ENCODE measurements around the gene CDC14B. TPM values are rescaled to one million over a fixed set of nuclear protein-coding genes. Genes with fewer than 3 reads are reported as not detected.
A peak's percentile ranks its signal among the peaks of the same experiment; 100 is the strongest.

CDC14B gene
- polyA plus RNA-seq (2012; ENCODE audit: insufficient read length, low read depth) = 11.9 TPM

GRCh38 chr9:96619491-96620180 is at the start of gene CDC14B:
Gene CDC14B, minus strand, starts transcription at chr9:96619843. Its CDS starts 465 bp downstream, at chr9:96619378.
- TF ChIP-seq POLR2AphosphoS5 (IDR thresholded peaks at IDR 0.05; ENCODE audit: low read depth, low read length) = peak; percentile 33; the same call in 1 of the 2 replicates
- TF ChIP-seq TAF1 (IDR thresholded peaks at IDR 0.05; ENCODE audit: borderline replicate concordance, insufficient read depth, low read length) = 0 out of 2 replicates have a peak, but pooled peaks have one; percentile 9
- no peak for TF ChIP-seq REST (IDR thresholded peaks at IDR 0.05; ENCODE audit: insufficient read depth in 1 of 2, low read depth in 2 of 2, low read length in 2 of 2)

DNA sequence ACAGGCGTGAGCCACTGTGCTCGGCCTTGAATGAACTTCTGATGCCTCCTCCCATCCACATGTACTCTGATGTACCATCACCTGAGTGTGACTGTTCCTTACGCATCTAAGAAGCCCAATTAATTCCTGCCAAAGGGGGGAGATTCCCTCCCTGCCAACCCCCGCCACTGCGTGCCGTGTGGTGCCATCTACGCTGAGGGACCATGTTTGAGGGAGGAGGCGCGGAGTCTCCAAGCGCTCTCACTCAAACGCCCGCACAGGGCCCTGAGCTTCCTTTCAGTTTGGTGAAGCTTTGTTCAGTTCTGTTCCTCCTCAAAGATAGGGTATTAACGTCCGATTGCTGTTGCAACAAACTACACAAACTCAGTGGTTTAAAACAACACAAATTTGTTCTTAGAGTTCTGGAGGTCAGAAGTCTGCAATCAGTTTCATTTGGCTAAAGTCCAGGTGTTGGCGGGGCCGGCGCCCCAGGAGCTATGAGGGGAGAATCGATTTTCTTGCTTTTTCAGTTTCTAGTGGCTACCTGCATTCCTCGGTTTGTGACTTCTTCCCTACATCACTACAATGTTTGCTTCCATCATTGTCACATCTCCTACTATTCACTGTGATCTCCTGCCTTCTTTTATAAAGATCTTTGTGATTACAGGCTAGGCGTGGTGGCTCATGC is 49.4 kb upstream of the CDC14B start:
- TF ChIP-seq FOXP2 (optimal IDR thresholded peaks at IDR 0.05; ENCODE audit: borderline replicate concordance, extremely low read depth, extremely low read length, insufficient read depth) = no peak
- no peak for TF ChIP-seq SIN3A (IDR thresholded peaks at IDR 0.05; ENCODE audit: borderline replicate concordance, insufficient read depth, low read length)
- no peak for TF ChIP-seq POLR2AphosphoS5 (IDR thresholded peaks at IDR 0.05; ENCODE audit: low read depth, low read length)
- no peak for TF ChIP-seq REST (IDR thresholded peaks at IDR 0.05; ENCODE audit: insufficient read depth in 1 of 2, low read depth in 2 of 2, low read length in 2 of 2)
- TF ChIP-seq TAF1 (IDR thresholded peaks at IDR 0.05; ENCODE audit: borderline replicate concordance, insufficient read depth, low read length) = no peak

DNA sequence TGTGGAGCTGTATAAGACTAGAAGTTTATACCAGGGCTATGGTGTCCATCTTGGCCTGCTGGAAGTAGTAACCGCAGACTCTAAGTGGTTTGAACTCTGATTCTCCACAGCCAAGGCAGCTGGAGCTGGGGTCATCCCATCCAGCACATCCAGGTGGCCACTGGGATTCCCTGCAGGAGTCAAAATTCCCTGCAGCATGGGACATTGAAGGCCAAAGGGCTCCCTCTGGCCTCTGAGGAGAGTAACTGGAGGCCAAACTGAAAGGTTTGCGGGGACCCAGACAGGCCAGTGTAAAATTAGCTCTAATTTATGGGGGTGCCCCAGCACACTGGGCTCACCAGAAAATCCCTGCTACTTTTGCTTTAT is 47.7 kb upstream of the CDC14B start:
- no peak for TF ChIP-seq POLR2AphosphoS5 (IDR thresholded peaks at IDR 0.05; ENCODE audit: low read depth, low read length)
- no peak for TF ChIP-seq SIN3A (IDR thresholded peaks at IDR 0.05; ENCODE audit: borderline replicate concordance, insufficient read depth, low read length)
- TF ChIP-seq REST (IDR thresholded peaks at IDR 0.05; ENCODE audit: insufficient read depth in 1 of 2, low read depth in 2 of 2, low read length in 2 of 2) = no peak
- no peak for TF ChIP-seq TAF1 (IDR thresholded peaks at IDR 0.05; ENCODE audit: borderline replicate concordance, insufficient read depth, low read length)

DNA sequence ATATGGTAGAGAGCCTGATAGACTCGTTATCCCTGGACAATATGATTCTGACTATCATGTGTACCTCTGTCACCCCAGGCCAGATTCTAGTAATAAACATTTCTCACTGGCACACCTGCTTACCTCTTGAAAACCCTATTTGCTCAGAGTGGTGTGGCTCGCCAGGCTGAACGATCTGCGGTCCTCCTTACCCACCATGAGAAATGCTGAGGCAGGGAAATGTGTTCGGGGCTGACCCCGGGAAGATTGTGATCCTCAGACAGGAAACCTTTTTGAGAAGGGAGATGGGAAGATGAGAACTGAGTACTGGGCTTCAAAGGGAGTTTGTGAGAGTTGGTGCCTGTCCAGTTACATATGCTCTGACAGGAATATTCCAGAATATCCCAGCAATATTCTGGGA is 46.1 kb upstream of the CDC14B start:
- TF ChIP-seq SIN3A (IDR thresholded peaks at IDR 0.05; ENCODE audit: borderline replicate concordance, insufficient read depth, low read length) (no peak), REST (IDR thresholded peaks at IDR 0.05; ENCODE audit: insufficient read depth in 1 of 2, low read depth in 2 of 2, low read length in 2 of 2) (no peak), TAF1 (IDR thresholded peaks at IDR 0.05; ENCODE audit: borderline replicate concordance, insufficient read depth, low read length) (no peak), POLR2AphosphoS5 (IDR thresholded peaks at IDR 0.05; ENCODE audit: low read depth, low read length) (no peak), FOXP2 (optimal IDR thresholded peaks at IDR 0.05; ENCODE audit: borderline replicate concordance, extremely low read depth, extremely low read length, insufficient read depth) (no peak)
